Measurements from ENCODE around the gene PLXNA4.

PLXNA4 gene

GRCh38 chr7:132371948-132372347 is 204.3 kb downstream of the PLXNA4 start:
- H3K27me3 ChIP-seq = no peaks in the 10 kb centered on the region
- H4K20me1 ChIP-seq = no peaks in the 10 kb centered on the region
- H3K4me3 ChIP-seq = no peak overlapping the region
- H3K36me3 ChIP-seq = no peaks in the 10 kb centered on the region
- H3K4me1 ChIP-seq = no peaks in the 10 kb centered on the region
- no peak overlapping the region for H3K27ac ChIP-seq
- no peaks in the 10 kb centered on the region for H3K9me3 ChIP-seq (replicated peaks in 1 of 11)
- no peak overlapping the region for H3K4me2 ChIP-seq
- no peak for TF ChIP-seq Cebpa-rat (IDR thresholded peaks at IDR 0.05)
- H3K9ac ChIP-seq = no peak overlapping the region

- no peak for TF ChIP-seq Cebpa-rat (IDR thresholded peaks at IDR 0.05)
- no peak overlapping the region for H3K9ac ChIP-seq
- no peaks in the 10 kb centered on the region for H4K20me1 ChIP-seq
- H3K27ac ChIP-seq = no peak overlapping the region
- H3K4me2 ChIP-seq = no peak overlapping the region
- H3K9me3 ChIP-seq (replicated peaks in 1 of 11) = no peaks in the 10 kb centered on the region
- H3K4me3 ChIP-seq = no peak overlapping the region
- no peaks in the 10 kb centered on the region for H3K36me3 ChIP-seq
- peaks cover 0 to 12% (median 3%) of the 10 kb centered on the region in 10 experiments; a peak in 6 of 20 replicates for H3K4me1 ChIP-seq
- H3K27me3 ChIP-seq = no peaks in the 10 kb centered on the region
Observed at GRCh38 chr7:132368246-132368900, 207.9 kb downstream of the PLXNA4 start.

GRCh38 chr7:132367795-132368194 is 208.5 kb downstream of the PLXNA4 start:
- Histone ChIP-seq H3K36me3 (no peaks in the 10 kb centered on the region), H3K9ac (no peak overlapping the region), H3K9me3 (replicated peaks in 1 of 11) (no peaks in the 10 kb centered on the region), H4K20me1 (no peaks in the 10 kb centered on the region), H3K27me3 (no peaks in the 10 kb centered on the region), H3K27ac (no peak overlapping the region), H3K4me3 (no peak overlapping the region), H3K4me1 (peaks cover 0 to 12% (median 3%) of the 10 kb centered on the region in 10 experiments; a peak in 6 of 20 replicates), H3K4me2 (no peak overlapping the region)
- TF ChIP-seq Cebpa-rat (IDR thresholded peaks at IDR 0.05) = no peak

- Histone ChIP-seq H3K4me1 (peaks cover 0 to 14% (median 4%) of the 10 kb centered on the region in 10 experiments; a peak in 8 of 20 replicates), H3K9ac (no peak overlapping the region), H3K4me2 (no peak overlapping the region), H3K27me3 (no peaks in the 10 kb centered on the region), H3K9me3 (replicated peaks in 1 of 11) (no peaks in the 10 kb centered on the region), H4K20me1 (no peaks in the 10 kb centered on the region), H3K27ac (no peak overlapping the region), H3K36me3 (no peaks in the 10 kb centered on the region), H3K4me3 (no peak overlapping the region)
- TF ChIP-seq Cebpa-rat (IDR thresholded peaks at IDR 0.05) = no peak
Observed at GRCh38 chr7:132367004-132367403, 209.3 kb downstream of the PLXNA4 start.

- no peak overlapping the region for H3K4me3 ChIP-seq
- no peak overlapping the region for H3K27ac ChIP-seq
- H4K20me1 ChIP-seq = no peaks in the 10 kb centered on the region
- no peak overlapping the region for H3K9ac ChIP-seq
- no peaks in the 10 kb centered on the region for H3K27me3 ChIP-seq
- no peak overlapping the region for H3K4me2 ChIP-seq
- H3K4me1 ChIP-seq = peaks cover 0 to 25% (median 8%) of the 10 kb centered on the region in 10 experiments; a peak in 10 of 20 replicates
- H3K9me3 ChIP-seq (replicated peaks in 1 of 11) = no peaks in the 10 kb centered on the region
- TF ChIP-seq Cebpa-rat (IDR thresholded peaks at IDR 0.05) = no peak
- no peaks in the 10 kb centered on the region for H3K36me3 ChIP-seq
Observed at GRCh38 chr7:132364226-132364625, 212.0 kb downstream of the PLXNA4 start.

- Histone ChIP-seq H3K4me3 (no peak overlapping the region), H3K27me3 (no peaks in the 10 kb centered on the region), H3K36me3 (no peaks in the 10 kb centered on the region), H3K27ac (no peak overlapping the region), H3K9ac (no peak overlapping the region), H3K4me1 (peaks cover 0 to 25% (median 8%) of the 10 kb centered on the region in 10 experiments; a peak in 10 of 20 replicates), H4K20me1 (no peaks in the 10 kb centered on the region), H3K4me2 (peak overlapping the region in 3 of 11 experiments; percentile 16 to 37 (median 34); a peak in 5 of 22 replicates), H3K9me3 (replicated peaks in 1 of 11) (no peaks in the 10 kb centered on the region)
- no peak for TF ChIP-seq Cebpa-rat (IDR thresholded peaks at IDR 0.05)
Observed at GRCh38 chr7:132362059-132362458, 214.2 kb downstream of the PLXNA4 start.

- Histone ChIP-seq H3K27ac (no peak overlapping the region), H3K4me2 (peak overlapping the region in 3 of 11 experiments; percentile 16 to 37 (median 34); a peak in 4 of 22 replicates), H4K20me1 (no peaks in the 10 kb centered on the region), H3K36me3 (no peaks in the 10 kb centered on the region), H3K27me3 (no peaks in the 10 kb centered on the region), H3K9me3 (replicated peaks in 1 of 11) (no peaks in the 10 kb centered on the region), H3K4me3 (no peak overlapping the region), H3K4me1 (peaks cover 0 to 25% (median 8%) of the 10 kb centered on the region in 10 experiments; a peak in 11 of 20 replicates), H3K9ac (no peak overlapping the region)
- no peak for TF ChIP-seq Cebpa-rat (IDR thresholded peaks at IDR 0.05)
Observed at GRCh38 chr7:132361146-132361545, 215.1 kb downstream of the PLXNA4 start.

- Histone ChIP-seq H3K4me3 (no peak overlapping the region), H4K20me1 (no peaks in the 10 kb centered on the region), H3K27ac (no peak overlapping the region), H3K4me2 (no peak overlapping the region), H3K27me3 (no peaks in the 10 kb centered on the region), H3K36me3 (no peaks in the 10 kb centered on the region), H3K9ac (no peak overlapping the region), H3K9me3 (replicated peaks in 1 of 11) (no peaks in the 10 kb centered on the region), H3K4me1 (peaks cover 7 to 29% (median 16%) of the 10 kb centered on the region in 10 experiments)
- TF ChIP-seq Cebpa-rat (IDR thresholded peaks at IDR 0.05) = no peak
Observed at GRCh38 chr7:132359743-132360142, 216.5 kb downstream of the PLXNA4 start.

GRCh38 chr7:132355048-132355447 is 221.2 kb downstream of the PLXNA4 start:
- peaks cover 12 to 45% (median 29%) of the 10 kb centered on the region in 10 experiments for H3K4me1 ChIP-seq
- peak overlapping the region in 8 of 11 experiments; percentile 4 to 55 (median 40); a peak in 11 of 22 replicates for H3K9ac ChIP-seq
- peak overlapping the region in 2 of 10 experiments; percentile 6 to 33; a peak in 3 of 20 replicates for H3K4me3 ChIP-seq
- no peak for TF ChIP-seq Cebpa-rat (IDR thresholded peaks at IDR 0.05)
- H3K27ac ChIP-seq = peak overlapping the region in 9 of 11 experiments; percentile 47 to 76 (median 59); a peak in 18 of 22 replicates
- no peaks in the 10 kb centered on the region for H3K9me3 ChIP-seq (replicated peaks in 1 of 11)
- no peaks in the 10 kb centered on the region for H3K27me3 ChIP-seq
- no peaks in the 10 kb centered on the region for H4K20me1 ChIP-seq
- peak overlapping the region; percentile 62 to 97 (median 89) for H3K4me2 ChIP-seq
- no peaks in the 10 kb centered on the region for H3K36me3 ChIP-seq
